Suppressor macrophage treated with lipopolysaccharide for 1 hour (primary cell): ENCODE measurements around the gene MAML2.

Source experiments
- DNase-seq, 3 donors: peaks; one replicate each; pipeline ENCODE4 v3.0.0-alpha.2; 2020 to 2022

The MAML2 gene

DNA sequence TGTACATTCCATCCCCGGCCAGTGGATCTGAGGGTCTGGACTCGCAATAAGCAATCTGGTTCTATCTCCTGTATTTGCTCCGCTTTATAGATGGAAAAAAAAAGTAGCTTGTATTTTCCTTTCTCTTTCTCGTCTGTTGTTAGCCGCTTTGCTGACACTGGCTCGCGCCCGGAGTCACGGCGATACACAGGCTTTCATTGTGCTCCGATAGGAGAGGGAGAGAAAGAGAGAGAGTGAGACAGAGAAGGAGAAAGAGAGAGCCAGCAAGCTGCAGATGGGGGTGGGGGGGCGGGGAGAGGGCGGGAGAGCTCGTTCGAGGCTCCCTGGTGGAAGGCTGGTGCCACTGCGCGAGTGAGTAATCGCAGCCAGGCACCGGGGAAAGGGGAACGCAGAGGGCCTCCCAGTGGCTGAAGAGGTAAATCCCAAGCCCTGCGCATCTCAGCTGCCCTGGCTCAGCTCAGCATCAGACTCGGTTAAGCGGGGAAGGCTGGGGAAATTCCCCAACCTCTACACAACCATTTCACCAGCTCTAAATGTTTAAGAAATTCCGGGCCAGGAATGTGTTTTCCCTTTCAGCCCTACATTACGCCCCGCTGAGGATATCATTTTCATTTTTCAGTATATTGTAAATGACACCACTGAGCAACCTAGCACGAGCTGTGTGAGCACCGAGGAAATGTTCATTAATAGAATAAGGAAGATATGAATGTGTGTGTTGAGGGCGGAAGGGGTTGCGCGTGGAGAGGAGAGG, at the start of gene MAML2:
Gene MAML2, minus strand, starts transcription at position 235 of the 751 bp plus-strand sequence. CDS start 1,300 bp downstream, outside the sequence.
- peak; percentile 97 to 99 (median 98) for DNase-seq

DNA sequence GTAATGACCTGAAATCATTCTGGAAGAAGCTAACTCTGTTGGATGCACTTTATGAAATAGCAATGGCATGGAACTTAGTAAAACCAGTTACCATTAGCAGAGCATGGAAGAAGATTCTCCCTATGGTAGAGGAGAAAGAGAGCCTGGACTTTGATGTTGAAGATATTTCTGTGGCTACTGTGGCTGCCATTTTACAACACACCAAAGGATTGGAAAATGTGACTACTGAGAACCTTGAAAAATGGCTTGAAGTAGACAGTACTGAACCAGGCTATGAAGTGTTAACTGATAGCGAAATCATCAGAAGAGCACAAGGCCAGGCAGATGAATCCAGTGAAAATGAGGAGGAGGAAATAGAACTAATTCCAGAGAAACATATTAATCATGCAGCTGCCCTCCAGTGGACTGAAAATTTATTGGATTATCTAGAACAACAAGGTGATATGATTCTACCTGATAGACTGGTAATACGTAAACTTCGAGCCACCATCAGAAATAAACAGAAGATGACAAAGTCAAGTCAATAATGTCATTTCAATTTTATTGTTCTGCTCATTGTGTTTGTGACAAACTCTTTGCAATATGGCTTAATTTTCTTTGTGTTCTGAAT, 48.8 kb upstream of the MAML2 start:
- no peak for DNase-seq

DNA sequence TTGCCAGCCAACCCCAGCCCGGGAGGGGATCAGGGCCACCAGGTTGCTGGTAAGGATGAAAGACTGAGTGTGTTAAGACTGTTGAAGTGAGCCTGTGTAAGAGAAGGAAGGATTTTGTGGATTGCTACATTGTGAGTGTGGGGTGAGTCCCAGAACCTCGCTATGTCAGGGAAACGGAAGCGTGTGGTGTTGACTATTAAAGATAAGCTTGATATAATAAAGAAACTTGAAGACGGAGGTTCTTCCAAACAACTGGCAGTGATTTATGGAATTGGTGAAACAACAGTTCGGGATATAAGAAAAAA, 47.4 kb upstream of the MAML2 start:
- DNase-seq = peak; percentile 45 to 58 (median 52)

DNA sequence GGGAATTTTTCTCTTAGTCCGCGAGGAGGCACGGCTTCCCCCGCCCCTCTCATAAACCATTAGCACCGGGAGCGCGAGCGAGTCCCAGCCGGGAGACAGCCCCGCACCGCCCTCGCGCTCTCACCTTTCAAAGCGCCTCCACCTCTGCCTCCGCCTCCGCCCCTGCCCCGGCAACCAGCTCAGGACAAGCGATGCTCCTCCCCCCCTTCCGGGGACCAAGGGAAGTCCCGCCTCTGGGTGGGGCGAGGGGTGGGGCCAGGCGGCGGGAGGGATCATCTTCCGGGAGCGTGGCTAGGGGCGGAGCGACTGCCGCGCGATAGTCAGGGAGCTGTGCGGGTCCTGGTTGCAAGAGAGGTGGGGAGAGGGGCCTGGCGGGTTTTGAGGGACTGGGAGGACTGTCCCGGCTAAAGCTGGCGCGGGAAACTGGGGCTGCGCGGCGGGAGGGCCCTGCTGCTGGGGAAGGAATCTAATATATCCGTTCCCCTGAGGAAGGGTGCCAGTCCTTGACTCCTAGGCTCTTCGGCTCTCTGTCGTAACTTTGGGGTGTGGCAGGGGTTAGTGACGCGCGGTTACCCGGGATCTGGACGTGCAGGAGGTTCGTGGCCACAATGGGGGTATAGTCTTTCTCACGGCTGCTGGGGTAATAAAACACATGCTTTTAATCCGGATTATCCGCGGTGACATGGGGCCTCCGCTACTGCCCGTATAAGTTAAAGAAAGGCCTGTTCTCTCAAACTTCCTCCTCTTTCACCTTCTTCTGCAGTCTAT, 46.9 kb upstream of the MAML2 start, which contains the start of the genes CCDC82 and JRKL:
Gene CCDC82, minus strand, starts transcription at position 193 of the 768 bp plus-strand sequence. CDS start 5,165 bp downstream, outside the sequence.
Gene JRKL, plus strand, starts transcription at position 294 of the 768 bp plus-strand sequence. CDS start 637 bp downstream, outside the sequence.
- peak; percentile 95 to 98 (median 97) for DNase-seq

DNA sequence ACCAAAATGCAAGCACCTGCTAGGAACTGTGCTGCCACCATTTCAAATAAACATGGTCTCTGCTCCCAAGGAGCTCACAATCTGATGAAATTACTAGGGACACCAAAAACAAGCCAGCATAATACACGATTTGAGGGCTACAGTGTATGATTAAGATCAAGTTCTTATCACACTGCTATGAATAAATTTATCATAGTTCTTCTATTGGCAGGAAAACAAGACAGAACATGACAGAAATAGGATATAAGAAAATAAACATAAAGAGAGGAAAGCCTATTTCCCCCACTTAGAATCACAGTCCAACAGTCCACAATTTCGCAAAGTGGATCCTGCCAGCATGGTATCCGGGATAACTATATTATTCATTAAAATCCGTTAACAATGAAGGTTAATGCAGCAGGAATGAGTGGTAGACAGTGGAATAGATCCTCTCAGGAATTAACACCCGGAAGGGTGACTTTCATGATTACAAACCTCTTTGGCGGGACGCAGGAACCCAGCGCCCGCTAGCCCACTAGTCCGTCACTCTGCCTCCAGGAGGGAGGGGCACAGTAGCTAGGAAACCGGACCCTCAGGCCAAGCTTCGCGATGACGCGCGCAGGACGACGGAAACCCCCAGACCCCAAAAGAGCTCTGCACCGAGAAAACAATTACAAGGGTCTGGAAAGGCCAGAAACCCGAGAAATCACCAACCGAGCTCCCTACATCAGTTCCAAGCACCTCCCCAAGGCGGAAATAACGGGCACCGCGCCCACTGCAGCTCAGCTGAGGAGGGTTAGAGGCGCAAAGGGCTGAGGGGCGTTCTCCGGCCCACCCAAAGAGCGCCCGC, 46.1 kb upstream of the MAML2 start:
- DNase-seq = peak; percentile 59 to 67 (median 63)

DNA sequence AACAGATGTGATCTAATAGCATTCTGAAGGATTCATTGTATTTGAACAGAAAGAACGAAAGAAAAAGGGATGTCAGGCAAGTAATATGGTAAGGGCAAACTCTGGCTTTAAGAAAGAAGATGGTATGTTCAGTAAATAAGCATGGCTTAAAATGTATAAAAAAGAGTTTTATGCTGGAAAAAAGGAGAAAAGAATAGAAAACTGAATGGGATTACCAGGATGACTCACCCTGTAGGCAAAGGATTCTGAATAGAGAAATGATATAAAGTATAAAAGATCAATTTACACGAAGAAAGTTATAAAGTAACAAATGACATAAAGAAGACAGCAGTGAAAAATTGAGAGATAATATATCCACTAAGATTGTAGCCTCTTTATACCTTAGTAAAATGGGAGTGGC, 42.2 kb upstream of the MAML2 start:
- no peak for DNase-seq

DNA sequence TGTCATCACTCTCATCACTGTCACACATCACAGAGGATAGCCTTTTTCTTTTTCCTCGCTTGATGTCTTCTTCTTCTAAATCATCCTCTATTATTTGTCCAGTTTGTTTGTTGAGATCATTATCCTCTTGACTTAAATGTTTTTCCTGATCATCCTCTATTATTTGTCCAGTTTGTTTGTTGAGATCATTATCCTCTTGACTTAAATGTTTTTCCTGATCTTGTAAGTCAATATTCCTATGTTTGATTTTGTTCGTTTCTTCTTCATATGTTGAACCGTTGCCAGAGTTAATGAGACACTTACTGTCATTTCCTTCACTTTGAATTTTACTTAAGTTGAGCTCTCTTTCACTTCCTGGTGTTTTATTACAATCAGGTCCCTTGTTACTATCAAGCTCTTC, 41.2 kb upstream of the MAML2 start:
- no peak for DNase-seq

DNA sequence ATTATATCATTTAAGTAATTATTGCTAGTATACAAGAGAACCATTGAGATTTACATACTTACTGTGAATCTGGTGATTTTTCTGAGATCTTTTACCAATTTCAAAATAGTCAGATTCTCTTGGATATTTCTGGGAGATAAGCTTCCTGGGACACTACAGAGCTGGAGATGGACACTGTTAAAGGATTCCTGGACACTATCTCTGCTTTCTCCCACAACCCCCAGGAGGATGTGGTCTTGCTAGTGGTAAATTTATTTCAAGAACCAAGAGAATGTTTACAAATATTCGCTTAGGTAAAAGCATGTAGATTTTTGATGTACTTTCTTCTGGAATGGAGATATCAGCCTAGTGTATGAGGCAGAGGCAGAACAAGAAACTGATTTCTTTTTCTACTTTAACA, 33.8 kb upstream of the MAML2 start:
- no peak for DNase-seq

DNA sequence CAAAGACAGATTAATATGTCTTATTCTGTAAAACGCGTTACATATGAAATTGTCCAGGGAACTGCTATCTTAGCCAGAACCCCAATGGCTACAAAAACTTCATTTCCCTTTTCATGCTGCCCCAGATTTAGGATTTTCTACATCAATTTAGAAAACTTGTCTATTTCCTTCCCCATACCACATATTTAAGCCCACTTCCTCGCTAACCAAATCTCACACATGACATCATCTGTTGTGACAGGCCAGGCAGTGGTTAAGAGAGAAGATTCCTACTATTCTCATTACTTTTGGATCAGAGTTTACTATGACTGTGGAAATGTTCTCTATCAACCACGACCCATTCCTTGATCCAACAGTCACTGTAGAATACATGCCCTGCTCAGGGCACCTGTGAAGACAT, 30.8 kb upstream of the MAML2 start:
- DNase-seq = peak; percentile 18 to 52 (median 42)

DNA sequence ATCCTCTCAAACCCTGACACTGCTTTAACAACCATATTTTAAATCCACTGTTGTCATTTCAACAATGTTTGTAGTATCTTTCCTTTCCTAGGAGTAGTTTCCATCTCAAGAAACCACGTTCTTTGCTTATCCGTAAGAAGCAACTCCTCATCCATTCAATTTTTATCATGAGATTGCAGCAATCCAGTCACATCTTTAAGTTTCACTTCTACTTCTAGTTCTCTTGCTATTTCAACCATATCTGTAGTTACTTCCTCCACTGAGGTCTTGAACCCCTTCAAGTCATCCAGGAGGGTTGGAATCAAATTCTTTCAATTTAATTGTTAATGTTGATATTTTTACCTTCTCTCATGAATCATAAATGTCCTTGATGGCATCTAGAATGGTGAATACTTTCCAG, 24.3 kb upstream of the MAML2 start:
- peak; percentile 25 to 50 (median 38) for DNase-seq

DNA sequence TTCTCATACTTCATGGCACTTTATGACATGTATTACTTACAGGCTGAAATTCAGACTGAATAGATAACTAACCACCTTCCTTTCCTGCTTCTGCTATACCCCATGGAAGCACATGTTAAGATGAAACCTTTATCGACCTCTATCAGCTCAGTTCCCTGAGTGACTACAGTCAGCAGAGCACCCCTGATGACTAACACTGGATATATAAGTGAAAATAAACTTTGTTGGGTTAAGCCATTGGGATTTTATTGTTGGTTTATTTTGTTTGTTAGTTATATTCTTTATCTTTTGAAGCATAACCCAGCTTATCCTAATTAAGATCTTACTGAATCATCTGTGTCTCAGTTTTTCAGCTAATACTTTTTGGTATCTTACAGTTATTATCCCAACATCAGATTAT, 23.0 kb upstream of the MAML2 start:
- DNase-seq = no peak

DNA sequence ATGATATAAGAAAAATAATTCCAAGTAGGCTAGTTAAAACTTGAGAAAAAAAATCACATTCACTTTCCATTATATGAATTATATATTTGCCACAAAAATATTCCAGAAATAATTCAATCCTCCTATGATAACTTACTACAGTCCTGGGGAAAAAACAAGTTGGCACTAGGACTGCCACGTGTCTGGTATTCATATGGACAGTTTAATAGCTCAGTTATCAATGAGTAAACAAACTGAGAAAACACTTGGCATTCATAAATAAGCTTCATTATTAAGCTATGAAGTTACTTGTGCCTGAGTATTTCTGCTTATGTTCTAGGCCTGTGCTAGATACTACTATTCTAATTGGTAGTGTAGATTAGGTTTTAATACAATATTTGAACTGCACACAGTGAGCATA, 22.5 kb upstream of the MAML2 start:
- DNase-seq = no peak

DNA sequence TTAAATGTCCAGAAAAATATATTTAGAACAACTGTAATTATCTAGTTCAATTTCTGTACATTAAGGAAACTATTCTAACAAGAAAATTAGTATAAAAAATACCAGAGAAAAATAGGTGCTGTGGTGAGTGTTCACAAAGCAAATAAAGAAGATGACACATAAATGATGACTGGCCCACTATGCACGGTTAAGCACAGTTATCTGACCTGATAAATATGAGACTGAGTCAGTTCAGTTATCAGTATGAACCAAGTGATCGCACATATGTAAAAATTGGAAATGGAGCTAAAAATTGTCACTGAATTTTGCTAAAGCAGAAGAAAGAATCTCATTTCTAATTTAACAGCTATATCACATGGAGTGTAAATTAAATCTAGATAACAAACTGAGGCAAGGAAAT, 18.8 kb upstream of the MAML2 start:
- no peak for DNase-seq

DNA sequence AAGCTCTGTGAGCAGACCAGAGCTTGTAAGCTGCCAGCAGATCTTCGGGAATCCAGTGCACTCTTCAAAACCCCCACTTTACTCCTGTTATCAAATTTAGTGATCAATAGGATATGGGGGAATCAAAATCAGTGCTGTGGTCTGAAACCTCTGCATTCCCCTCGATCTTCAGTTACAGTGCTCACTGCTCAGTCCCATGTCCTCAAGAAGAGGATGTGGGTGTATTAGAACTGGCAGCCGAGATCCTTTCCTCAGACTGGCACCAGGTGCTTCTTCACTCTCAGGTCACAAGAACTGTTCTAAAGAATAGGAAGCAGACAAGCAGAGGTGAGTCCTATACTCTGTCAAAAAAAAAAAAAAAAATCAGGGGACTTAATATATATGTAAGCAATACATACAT, 15.3 kb upstream of the MAML2 start:
- DNase-seq = peak in 1 of 3 donors; percentile 14

DNA sequence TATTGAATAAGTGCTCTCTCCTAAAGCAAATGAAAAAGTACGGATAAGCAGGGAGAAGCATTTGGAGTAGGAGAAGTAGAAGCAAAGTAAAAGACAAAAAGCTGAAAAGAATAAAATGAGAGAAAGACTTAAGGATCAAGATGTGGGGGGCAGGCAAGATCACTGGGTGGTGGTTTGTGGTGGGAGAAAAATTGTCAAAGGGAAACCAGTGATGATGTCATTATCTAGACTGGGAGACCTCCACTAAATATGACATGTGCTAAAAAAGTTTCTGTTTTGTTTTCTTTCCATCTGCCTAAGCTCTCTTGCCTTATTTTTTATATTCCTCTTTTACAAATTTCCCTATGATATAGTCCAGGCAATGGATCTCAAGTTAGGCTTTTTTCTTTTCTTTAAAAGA, 14.8 kb upstream of the MAML2 start:
- DNase-seq = peak in 1 of 3 donors; percentile 21

DNA sequence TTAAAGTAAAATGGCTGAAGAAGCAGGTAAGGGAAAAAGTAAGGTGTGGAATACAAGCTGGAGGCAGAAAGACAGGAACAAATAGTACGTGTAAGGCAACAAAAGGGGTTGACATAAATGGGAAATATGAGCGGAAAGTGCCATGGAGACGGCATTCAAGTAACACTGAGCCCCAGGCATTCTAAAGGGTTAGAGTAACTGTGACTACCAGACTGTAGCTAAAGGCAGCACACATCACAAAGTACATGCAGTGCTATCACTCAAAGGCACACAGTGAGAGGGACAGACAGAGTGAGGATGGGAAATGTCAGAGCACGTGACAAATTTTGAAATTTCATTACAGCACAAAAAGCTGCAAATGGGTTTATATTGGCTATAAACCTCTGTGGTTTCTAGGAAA, 13.9 kb upstream of the MAML2 start:
- no peak for DNase-seq

DNA sequence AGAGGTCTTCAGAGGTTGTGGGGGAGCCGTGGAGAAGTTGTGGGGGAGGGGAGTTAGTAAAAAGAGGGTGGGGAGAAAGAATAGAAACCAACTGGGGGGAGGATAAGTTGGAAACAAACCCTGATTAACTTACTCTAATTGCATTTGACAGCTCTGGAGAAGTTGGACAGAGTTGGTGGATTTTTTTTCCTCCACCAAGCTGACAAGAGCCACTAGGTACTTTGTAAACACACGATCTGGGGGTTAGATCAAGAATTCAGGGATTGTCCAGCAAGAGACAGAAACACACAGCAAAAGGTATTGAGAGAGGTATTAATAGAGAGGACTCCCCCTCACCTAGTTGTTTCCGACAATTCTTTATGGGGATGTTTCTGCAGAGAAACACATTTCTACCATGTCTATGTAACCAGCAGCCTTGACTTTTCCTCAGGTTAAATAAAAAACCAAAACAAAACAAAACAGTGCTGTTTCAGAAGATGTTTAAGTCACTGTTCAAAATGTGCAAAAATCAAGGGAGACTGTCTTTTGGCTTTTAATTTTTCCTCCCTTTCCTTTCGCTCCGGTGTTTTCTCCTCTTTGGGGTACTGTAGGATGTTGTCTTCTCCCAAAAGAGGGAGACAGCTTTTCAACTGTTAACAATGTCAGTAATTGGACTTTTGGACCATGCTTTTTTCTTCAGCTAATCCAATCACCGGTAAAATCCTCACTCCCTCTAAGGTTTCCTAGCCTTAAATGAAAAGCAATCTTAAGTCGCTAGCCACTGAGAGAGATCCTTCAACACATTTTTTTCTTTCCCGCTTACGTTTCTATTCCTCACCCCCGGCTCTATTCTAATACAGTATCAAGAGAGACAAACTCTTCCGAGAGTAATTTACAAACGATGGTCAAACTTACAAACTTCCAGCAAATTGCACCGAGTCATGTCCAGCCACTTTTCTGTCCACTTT, 708 bp downstream of the MAML2 start:
- no peak for DNase-seq

DNA sequence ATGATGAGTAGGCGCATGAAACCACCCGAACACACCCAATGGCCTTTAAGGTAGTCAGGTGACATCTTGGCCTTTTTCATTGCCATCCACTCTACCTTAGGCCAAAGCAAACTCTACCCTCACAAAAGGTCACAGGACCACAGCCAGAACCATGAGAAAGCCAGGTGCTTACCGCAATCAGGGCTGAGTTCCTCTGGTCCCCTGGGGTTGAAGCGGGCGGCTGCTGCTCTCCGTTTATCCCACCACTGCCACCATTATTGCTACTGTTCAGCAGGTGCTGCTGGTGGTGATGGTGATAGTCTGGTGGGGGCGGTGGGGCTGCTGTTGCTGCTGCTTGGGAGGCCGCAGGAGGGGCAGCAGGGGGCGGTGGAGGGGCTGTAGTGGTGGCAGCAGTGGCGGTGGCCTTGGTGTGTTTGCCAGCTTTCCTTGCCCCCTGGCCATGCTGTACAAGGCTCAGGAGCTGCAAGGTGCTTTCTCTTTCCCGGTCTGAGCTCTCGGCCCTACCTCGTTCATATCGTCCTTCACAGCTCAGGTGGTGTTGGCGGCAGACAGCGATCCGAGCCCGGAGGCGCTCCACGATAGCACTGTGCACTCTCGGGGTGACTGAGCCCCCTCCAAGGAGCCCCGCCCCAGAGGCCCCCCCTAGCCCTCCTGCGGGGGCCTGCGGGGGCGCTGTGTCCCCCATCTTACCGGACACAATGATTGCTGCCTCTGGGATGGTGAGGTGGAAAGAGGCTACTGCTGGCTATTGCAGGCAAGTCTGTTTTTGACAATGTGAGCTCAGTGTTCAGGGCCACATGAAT, 1.6 kb downstream of the MAML2 start:
- DNase-seq = peak; percentile 52 to 74 (median 55)

DNA sequence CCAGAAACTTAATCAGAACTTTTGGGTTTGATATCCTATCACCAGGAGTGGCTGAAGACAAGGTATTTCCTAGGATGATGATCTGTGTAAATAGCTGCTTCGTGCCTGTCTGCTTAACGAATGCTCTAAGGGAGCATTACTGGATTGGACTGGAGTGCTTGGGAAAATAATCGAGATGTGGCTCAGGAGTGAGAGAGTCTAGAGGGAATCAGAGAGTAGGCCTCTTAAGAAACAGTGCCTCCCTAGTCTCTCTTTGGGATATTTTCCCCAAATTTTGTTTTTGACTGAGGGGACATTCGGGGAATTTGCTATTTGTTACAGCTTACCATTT, 2.5 kb downstream of the MAML2 start:
- DNase-seq = no peak

DNA sequence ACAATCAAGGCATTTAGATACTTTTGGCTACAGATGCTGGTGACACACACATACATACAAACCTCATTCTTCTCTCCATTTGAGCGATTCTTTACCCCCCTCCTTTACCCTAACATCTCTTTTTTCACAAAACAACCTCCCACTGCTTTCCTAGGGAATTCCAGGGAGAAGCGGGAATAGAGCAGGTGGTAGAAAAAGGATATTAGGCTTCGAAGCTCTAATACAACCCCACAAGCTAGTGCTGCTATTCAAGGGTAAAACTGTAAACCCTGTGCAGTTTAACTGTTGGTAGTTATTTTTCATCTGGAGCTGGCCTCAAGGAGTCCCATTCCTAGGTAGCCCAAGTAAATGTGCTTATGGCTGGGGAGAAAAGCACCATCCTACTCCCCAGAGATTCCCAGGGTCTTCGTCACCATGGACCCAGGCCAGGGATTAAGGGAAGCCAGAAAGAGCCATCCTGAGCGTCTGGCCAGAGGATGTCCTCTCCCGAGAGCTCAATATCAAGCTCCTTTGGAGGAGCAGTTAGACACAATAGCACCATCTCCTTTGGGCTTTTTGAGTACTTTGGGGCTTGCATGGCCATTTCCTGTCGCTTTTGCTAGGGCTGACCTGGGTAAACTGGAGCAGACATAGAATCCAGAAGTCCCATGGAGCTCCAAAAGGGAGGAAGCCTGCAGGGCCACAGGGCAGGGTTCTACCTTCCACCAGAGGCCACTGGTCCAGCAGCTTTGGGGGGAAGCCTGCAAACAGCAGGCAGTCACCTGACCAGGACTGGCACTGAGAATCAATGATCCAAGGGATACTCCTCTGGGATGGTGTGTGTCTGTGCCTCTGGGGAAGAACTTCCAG, 3.1 kb downstream of the MAML2 start:
- no peak for DNase-seq
